Measurements from ENCODE around the gene MRPS9.

MRPS9 gene

GRCh38 chr2:105127289-105127915 lies 89.5 kb downstream of the MRPS9 start:
- DNase-seq (ENCODE audit: low read depth) = no peak

GRCh38 chr2:105129722-105130232 lies 91.9 kb downstream of the MRPS9 start:
- no peak overlapping the region for H3K4me3 ChIP-seq (ENCODE audit: low read depth, low read length)
- no peak for TF ChIP-seq CTCF (IDR thresholded peaks at IDR 0.05; ENCODE audit: low read depth, low read length, missing control alignments)
- DNase-seq (ENCODE audit: low read depth) = peak; percentile 82

More at GRCh38 chr2:105127289-105127915, 89.5 kb downstream of the MRPS9 start:
- H3K4me3 ChIP-seq (ENCODE audit: low read depth, low read length) = no peak overlapping the region
- TF ChIP-seq CTCF (IDR thresholded peaks at IDR 0.05; ENCODE audit: low read depth, low read length, missing control alignments) = no peak

- DNase-seq (ENCODE audit: low read depth) = no peak
- no peak for TF ChIP-seq CTCF (IDR thresholded peaks at IDR 0.05; ENCODE audit: low read depth, low read length, missing control alignments)
These were observed 92.7 kb downstream of the MRPS9 start for GRCh38 chr2:105130546-105130945.

GRCh38 chr2:105134081-105134480 lies 96.2 kb downstream of the MRPS9 start:
- H3K4me3 ChIP-seq (ENCODE audit: low read depth, low read length) = no peak overlapping the region
- TF ChIP-seq CTCF (IDR thresholded peaks at IDR 0.05; ENCODE audit: low read depth, low read length, missing control alignments) = no peak
- no peak for DNase-seq (ENCODE audit: low read depth)

More at GRCh38 chr2:105130546-105130945, 92.7 kb downstream of the MRPS9 start:
- H3K4me3 ChIP-seq (ENCODE audit: low read depth, low read length) = no peak overlapping the region

- no peak for DNase-seq (ENCODE audit: low read depth)
- H3K4me3 ChIP-seq (ENCODE audit: low read depth, low read length) = no peak overlapping the region
- no peak for TF ChIP-seq CTCF (IDR thresholded peaks at IDR 0.05; ENCODE audit: low read depth, low read length, missing control alignments)
These were observed 97.6 kb downstream of the MRPS9 start for GRCh38 chr2:105135436-105135835.

- no peak for DNase-seq (ENCODE audit: low read depth)
- TF ChIP-seq CTCF (IDR thresholded peaks at IDR 0.05; ENCODE audit: low read depth, low read length, missing control alignments) = no peak
- H3K4me3 ChIP-seq (ENCODE audit: low read depth, low read length) = no peak overlapping the region
These were observed 98.5 kb downstream of the MRPS9 start for GRCh38 chr2:105136394-105136793.

- H3K4me3 ChIP-seq (ENCODE audit: low read depth, low read length) = no peak overlapping the region
- no peak for TF ChIP-seq CTCF (IDR thresholded peaks at IDR 0.05; ENCODE audit: low read depth, low read length, missing control alignments)
- no peak for DNase-seq (ENCODE audit: low read depth)
These were observed 100.8 kb downstream of the MRPS9 start for GRCh38 chr2:105138643-105139042.
